ENCODE data around the gene SYTL3.

Gene SYTL3

GRCh38 chr6:158642097-158642601, 7.7 kb upstream of the SYTL3 start:
- Histone ChIP-seq H4K20me1 (ENCODE audit: insufficient read depth, low read length) (peaks cover 21% of the 10 kb centered on the region), H3K4me2 (ENCODE audit: insufficient read depth, low read length) (peak overlapping the region; percentile 82; the same call in 1 of the 2 replicates), H3K4me1 (ENCODE audit: insufficient read depth, low read length) (peaks cover 37% of the 10 kb centered on the region), H3K27ac (ENCODE audit: low read length) (no peak overlapping the region), H3K9ac (ENCODE audit: low read depth, low read length) (no peak overlapping the region), H2AFZ (ENCODE audit: low read depth, low read length) (no peak overlapping the region), H3K4me3 (ENCODE audit: low read depth in 1 of 2, low read length in 2 of 2) (no peak overlapping the region), H3K36me3 (ENCODE audit: insufficient read depth, low read length) (peaks cover 34% of the 10 kb centered on the region), H3K79me2 (ENCODE audit: insufficient read depth, low read length) (peaks cover 40% of the 10 kb centered on the region), H3K27me3 (ENCODE audit: insufficient read depth, low read length, poor library complexity) (peaks cover 13% of the 10 kb centered on the region), H3K9me3 (ENCODE audit: insufficient read depth, low read length, severe bottlenecking) (no peaks in the 10 kb centered on the region)
- DNase-seq (no peak), ATAC-seq (ENCODE audit: insufficient read depth, low read depth) (no peak)
- no peak for TF ChIP-seq EZH2 (IDR thresholded peaks at IDR 0.05; ENCODE audit: borderline replicate concordance, low read depth, low read length, severe bottlenecking)
- no peak for TF ChIP-seq CTCF (IDR thresholded peaks at IDR 0.05; ENCODE audit: borderline replicate concordance, extremely low read depth, low read length, poor library complexity, severe bottlenecking)

GRCh38 chr6:158643836-158644230, 6.0 kb upstream of the SYTL3 start:
- Histone ChIP-seq H3K9ac (ENCODE audit: low read depth, low read length) (peak overlapping the region; percentile 93), H3K9me3 (ENCODE audit: insufficient read depth, low read length, severe bottlenecking) (no peaks in the 10 kb centered on the region), H3K27ac (ENCODE audit: low read length) (peak overlapping the region; percentile 87), H3K79me2 (ENCODE audit: insufficient read depth, low read length) (peaks cover 40% of the 10 kb centered on the region), H2AFZ (ENCODE audit: low read depth, low read length) (peak overlapping the region; percentile 98), H3K4me2 (ENCODE audit: insufficient read depth, low read length) (peak overlapping the region; percentile 82), H4K20me1 (ENCODE audit: insufficient read depth, low read length) (peaks cover 14% of the 10 kb centered on the region), H3K4me1 (ENCODE audit: insufficient read depth, low read length) (peaks cover 37% of the 10 kb centered on the region), H3K4me3 (ENCODE audit: low read depth in 1 of 2, low read length in 2 of 2) (peak overlapping the region; percentile 88 to 96), H3K36me3 (ENCODE audit: insufficient read depth, low read length) (peaks cover 25% of the 10 kb centered on the region), H3K27me3 (ENCODE audit: insufficient read depth, low read length, poor library complexity) (peaks cover 15% of the 10 kb centered on the region)
- ATAC-seq (ENCODE audit: insufficient read depth, low read depth) (peak; percentile 3; the same call in 2 of the 3 replicates), DNase-seq (no peak)
- TF ChIP-seq CTCF (IDR thresholded peaks at IDR 0.05; ENCODE audit: borderline replicate concordance, extremely low read depth, low read length, poor library complexity, severe bottlenecking) (no peak), EZH2 (IDR thresholded peaks at IDR 0.05; ENCODE audit: borderline replicate concordance, low read depth, low read length, severe bottlenecking) (no peak)

- Histone ChIP-seq H3K27me3 (ENCODE audit: insufficient read depth, low read length, poor library complexity) (peaks cover 20% of the 10 kb centered on the region), H2AFZ (ENCODE audit: low read depth, low read length) (peak within 1 kb of the TSS; percentile 98), H3K9ac (ENCODE audit: low read depth, low read length) (peak within 1 kb of the TSS; percentile 93), H3K4me3 (ENCODE audit: low read depth in 1 of 2, low read length in 2 of 2) (peak within 1 kb of the TSS; percentile 88 to 96), H3K4me2 (ENCODE audit: insufficient read depth, low read length) (peak within 1 kb of the TSS; percentile 82), H3K36me3 (ENCODE audit: insufficient read depth, low read length) (peaks cover 22% of the 10 kb centered on the region), H3K27ac (ENCODE audit: low read length) (peak within 1 kb of the TSS; percentile 87), H3K9me3 (ENCODE audit: insufficient read depth, low read length, severe bottlenecking) (no peaks in the 10 kb centered on the region), H3K4me1 (ENCODE audit: insufficient read depth, low read length) (peaks cover 38% of the 10 kb centered on the region), H4K20me1 (ENCODE audit: insufficient read depth, low read length) (peaks cover 11% of the 10 kb centered on the region), H3K79me2 (ENCODE audit: insufficient read depth, low read length) (peaks cover 40% of the 10 kb centered on the region)
- peak; percentile 85 for ATAC-seq (ENCODE audit: insufficient read depth, low read depth)
- peak; percentile 85 for DNase-seq
- TF ChIP-seq EZH2 (IDR thresholded peaks at IDR 0.05; ENCODE audit: borderline replicate concordance, low read depth, low read length, severe bottlenecking), result no peak
- TF ChIP-seq CTCF (IDR thresholded peaks at IDR 0.05; ENCODE audit: borderline replicate concordance, extremely low read depth, low read length, poor library complexity, severe bottlenecking), result no peak
Measured at GRCh38 chr6:158644231-158645063, 5.4 kb upstream of the SYTL3 start, which contains the start of gene DYNLT1. TSS of gene DYNLT1 (minus strand) at chr6:158644743. CDS start at chr6:158644708, 35 bp downstream.
